KMS-11 (cell line): ENCODE results near the gene COX7A2L.
A peak's percentile ranks its signal among the peaks of the same experiment; 100 is the strongest.

Source experiments
- H2AFZ ChIP-seq: fragments of 200-600 bp; sonication (generic); 2 replicates; pipeline ENCODE4 v1.6.1; 2016; ENCODE audit warnings: antibody characterized with exemption, mixed run types, low read depth
- H3K27ac ChIP-seq: fragments of 200-600 bp; sonication (generic); 2 replicates; pipeline ENCODE4 v1.6.1; 2016; ENCODE audit warnings: mild to moderate bottlenecking, mixed run types
- H3K27me3 ChIP-seq: fragments of 200-600 bp; sonication (generic); 2 replicates; pipeline ENCODE4 v1.6.1; 2017; ENCODE audit warnings: mild to moderate bottlenecking, low read depth, mixed run types, moderate library complexity; ENCODE audit not compliant: insufficient read depth
- H3K36me3 ChIP-seq: fragments of 200-600 bp; sonication (generic); 2 replicates; pipeline ENCODE4 v1.6.1; 2017; ENCODE audit warnings: mild to moderate bottlenecking, mixed run types; ENCODE audit not compliant: insufficient read depth
- H3K4me1 ChIP-seq: fragments of 200-600 bp; sonication (generic); 2 replicates; pipeline ENCODE4 v1.6.1; 2016; ENCODE audit warnings: mild to moderate bottlenecking, low read depth, mixed run types; ENCODE audit not compliant: poor library complexity, severe bottlenecking
- H3K4me2 ChIP-seq: fragments of 200-600 bp; sonication (generic); 2 replicates; pipeline ENCODE4 v1.7.0; 2016; ENCODE audit warnings: mild to moderate bottlenecking, mixed run types
- H3K4me3 ChIP-seq: fragments of 200-600 bp; sonication (generic); IDR thresholded peaks from 2 replicates; pipeline ENCODE4 v1.6.1; 2017; ENCODE audit warnings: low read depth, low read length, mixed read lengths; ENCODE audit not compliant: insufficient read depth
- H3K79me2 ChIP-seq: fragments of 200-600 bp; sonication (generic); 2 replicates; pipeline ENCODE4 v1.6.1; 2016; ENCODE audit warnings: low read depth, mixed run types; ENCODE audit not compliant: insufficient read depth
- H3K9ac ChIP-seq: fragments of 200-600 bp; sonication (generic); 2 replicates; pipeline ENCODE4 v1.6.1; 2016; ENCODE audit warnings: mild to moderate bottlenecking, mixed run types
- H4K20me1 ChIP-seq: fragments of 200-600 bp; sonication (generic); 2 replicates; pipeline ENCODE4 v1.6.1; 2016; ENCODE audit warnings: mild to moderate bottlenecking, mixed run types; ENCODE audit not compliant: insufficient read depth
- CTCF ChIP-seq: fragments of 200-600 bp; sonication (generic); conservative IDR thresholded peaks from 2 replicates; pipeline ENCODE4 v1.6.1; 2017; ENCODE audit warnings: low read depth, mild to moderate bottlenecking, antibody characterized with exemption, low read length, moderate library complexity, mixed read lengths

Gene COX7A2L

GRCh38 chr2:42360890-42361727 is at the start of gene COX7A2L:
TSS of gene COX7A2L (minus strand) at chr2:42361217. CDS start at chr2:42361161, 56 bp downstream.
- TF ChIP-seq CTCF = no peak; the same call in 1 of the 2 replicates
- H3K27me3 ChIP-seq = no peaks in the 10 kb centered on the region
- peak within 1 kb of the TSS; percentile 90 for H2AFZ ChIP-seq
- peak within 1 kb of the TSS; percentile 99 for H3K4me2 ChIP-seq
- H3K27ac ChIP-seq = peak within 1 kb of the TSS; percentile 82
- H3K4me1 ChIP-seq = peaks cover 29% of the 10 kb centered on the region
- peaks cover 48% of the 10 kb centered on the region for H3K79me2 ChIP-seq
- peak within 1 kb of the TSS; percentile 89 for H3K4me3 ChIP-seq
- no peaks in the 10 kb centered on the region for H3K36me3 ChIP-seq
- 0 out of 2 replicates have a peak, but pooled peaks cover 8% of the 10 kb centered on the region for H4K20me1 ChIP-seq
- peak within 1 kb of the TSS; percentile 81 for H3K9ac ChIP-seq

GRCh38 chr2:42408009-42408408 is 47.0 kb upstream of the COX7A2L start:
- H3K27me3 ChIP-seq = no peaks in the 10 kb centered on the region
- H3K4me3 ChIP-seq = no peak overlapping the region
- no peaks in the 10 kb centered on the region for H3K36me3 ChIP-seq
- H4K20me1 ChIP-seq = no peaks in the 10 kb centered on the region
- H3K4me1 ChIP-seq = no peaks in the 10 kb centered on the region
- H2AFZ ChIP-seq = no peak overlapping the region
- H3K9ac ChIP-seq = no peak overlapping the region
- no peak for TF ChIP-seq CTCF
- H3K27ac ChIP-seq = no peak overlapping the region
- H3K4me2 ChIP-seq = no peak overlapping the region
- H3K79me2 ChIP-seq = no peaks in the 10 kb centered on the region

GRCh38 chr2:42407476-42407875 is 46.5 kb upstream of the COX7A2L start:
- H3K4me1 ChIP-seq = no peaks in the 10 kb centered on the region
- no peak overlapping the region for H3K4me2 ChIP-seq
- no peak overlapping the region for H3K4me3 ChIP-seq
- no peak overlapping the region for H2AFZ ChIP-seq
- no peak overlapping the region for H3K9ac ChIP-seq
- H3K36me3 ChIP-seq = no peaks in the 10 kb centered on the region
- H3K27me3 ChIP-seq = no peaks in the 10 kb centered on the region
- H3K27ac ChIP-seq = no peak overlapping the region
- H3K79me2 ChIP-seq = no peaks in the 10 kb centered on the region
- no peak for TF ChIP-seq CTCF
- no peaks in the 10 kb centered on the region for H4K20me1 ChIP-seq

- Histone ChIP-seq H4K20me1 (no peaks in the 10 kb centered on the region), H3K4me3 (no peak overlapping the region), H3K27ac (no peak overlapping the region), H3K27me3 (no peaks in the 10 kb centered on the region), H3K79me2 (no peaks in the 10 kb centered on the region), H3K4me1 (no peaks in the 10 kb centered on the region), H3K9ac (no peak overlapping the region), H3K36me3 (no peaks in the 10 kb centered on the region), H2AFZ (no peak overlapping the region), H3K4me2 (no peak overlapping the region)
- no peak for TF ChIP-seq CTCF
Measured at GRCh38 chr2:42404676-42405075, 43.7 kb upstream of the COX7A2L start.
